Mesothelial cell of epicardium (in vitro differentiated cells): ENCODE results near the gene ELK4. TPM values are rescaled to one million over a fixed set of nuclear protein-coding genes. Genes with fewer than 3 reads are reported as not detected.

ENCODE experiments used
- DNase-seq, 2 experiments: peaks; one replicate each; pipeline ENCODE4 v3.0.0; 2021; ENCODE audit warnings: low spot score in 2 of 2; ENCODE audit not compliant: unreplicated experiment in 2 of 2
- H3K27ac Mint-ChIP-seq: 2 replicates; pipeline ENCODE4 v1.8.0; 2021; ENCODE audit warnings: mixed read lengths
- H3K27me3 Mint-ChIP-seq: 2 replicates; pipeline ENCODE4 v1.8.0; 2021; ENCODE audit warnings: low read depth, mixed read lengths
- H3K36me3 Mint-ChIP-seq: 2 replicates; pipeline ENCODE4 v1.8.0; 2021; ENCODE audit warnings: mixed read lengths
- H3K4me1 Mint-ChIP-seq: 2 replicates; pipeline ENCODE4 v1.8.0; 2021; ENCODE audit warnings: mixed read lengths
- H3K4me3 Mint-ChIP-seq: 2 replicates; pipeline ENCODE4 v1.8.0; 2021; ENCODE audit warnings: mild to moderate bottlenecking, moderate library complexity, mixed read lengths
- H3K9me3 Mint-ChIP-seq: 2 replicates; pipeline ENCODE4 v1.8.0; 2021; ENCODE audit warnings: mixed read lengths
- total RNA-seq: library from RNA; stranded (reverse); gene quantifications from 3 replicates; pipeline ENCODE4 v1.2.1, GENCODE V29; 2021
- TF ChIP-seq, protein P1 (sequence below): fragments of 200-600 bp; sonication (generic); IDR thresholded peaks from one replicate; pipeline ENCODE4 v1.5.0; 2021; ENCODE audit warnings: antibody characterized with exemption; ENCODE audit not compliant: unreplicated experiment

ELK4 gene
- total RNA-seq, 1 donor from 2014 or later, result 36.8 TPM

GRCh38 chr1:205662135-205662738, 30.4 kb upstream of the ELK4 start:
- no peak for DNase-seq
- peaks cover 9% of the 10 kb centered on the region for H3K4me1 Mint-ChIP-seq
- no peaks in the 10 kb centered on the region for H3K9me3 Mint-ChIP-seq
- no peak overlapping the region for H3K27ac Mint-ChIP-seq
- H3K36me3 Mint-ChIP-seq, result no peaks in the 10 kb centered on the region
- TF ChIP-seq, protein P1, sequence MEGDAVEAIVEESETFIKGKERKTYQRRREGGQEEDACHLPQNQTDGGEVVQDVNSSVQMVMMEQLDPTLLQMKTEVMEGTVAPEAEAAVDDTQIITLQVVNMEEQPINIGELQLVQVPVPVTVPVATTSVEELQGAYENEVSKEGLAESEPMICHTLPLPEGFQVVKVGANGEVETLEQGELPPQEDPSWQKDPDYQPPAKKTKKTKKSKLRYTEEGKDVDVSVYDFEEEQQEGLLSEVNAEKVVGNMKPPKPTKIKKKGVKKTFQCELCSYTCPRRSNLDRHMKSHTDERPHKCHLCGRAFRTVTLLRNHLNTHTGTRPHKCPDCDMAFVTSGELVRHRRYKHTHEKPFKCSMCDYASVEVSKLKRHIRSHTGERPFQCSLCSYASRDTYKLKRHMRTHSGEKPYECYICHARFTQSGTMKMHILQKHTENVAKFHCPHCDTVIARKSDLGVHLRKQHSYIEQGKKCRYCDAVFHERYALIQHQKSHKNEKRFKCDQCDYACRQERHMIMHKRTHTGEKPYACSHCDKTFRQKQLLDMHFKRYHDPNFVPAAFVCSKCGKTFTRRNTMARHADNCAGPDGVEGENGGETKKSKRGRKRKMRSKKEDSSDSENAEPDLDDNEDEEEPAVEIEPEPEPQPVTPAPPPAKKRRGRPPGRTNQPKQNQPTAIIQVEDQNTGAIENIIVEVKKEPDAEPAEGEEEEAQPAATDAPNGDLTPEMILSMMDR, result no peak
- H3K4me3 Mint-ChIP-seq, result no peak overlapping the region
- no peaks in the 10 kb centered on the region for H3K27me3 Mint-ChIP-seq

DNA sequence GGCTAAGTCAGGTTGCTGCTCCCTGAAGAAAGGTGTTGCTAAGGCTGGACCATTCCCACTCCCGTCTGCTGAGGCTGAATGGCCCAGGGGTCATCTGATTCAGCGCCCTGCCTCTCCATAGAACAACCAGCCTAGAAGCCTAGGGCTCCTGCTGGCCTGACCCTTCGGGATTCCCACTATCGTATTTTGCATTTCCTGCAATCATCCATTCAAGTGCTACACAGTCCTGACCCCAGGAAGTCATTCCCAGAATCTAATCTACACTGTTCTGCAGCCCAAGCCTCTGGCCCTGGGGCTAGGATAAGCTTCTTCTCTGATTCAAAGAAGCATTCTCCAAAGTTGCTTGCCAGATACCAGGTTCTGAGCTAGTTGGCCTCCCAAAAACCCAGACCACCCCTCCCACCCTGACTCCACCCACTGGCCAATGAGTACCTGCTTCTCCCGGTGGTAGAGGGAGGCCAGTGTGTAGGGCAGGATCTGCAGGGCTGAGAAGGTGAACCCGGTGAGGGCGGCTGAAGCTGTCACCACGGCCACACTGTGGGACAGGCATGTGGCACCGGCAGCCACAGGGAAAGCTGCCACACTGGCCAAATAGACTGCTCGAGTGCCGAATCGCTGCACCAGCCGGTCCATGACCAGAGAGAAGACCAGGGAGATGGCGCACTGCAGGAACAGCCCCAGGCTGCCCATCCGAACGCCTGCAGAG, 29.8 kb upstream of the ELK4 start:
- Mint-ChIP-seq H3K4me1 (peaks cover 9% of the 10 kb centered on the region), H3K4me3 (no peak overlapping the region), H3K36me3 (no peaks in the 10 kb centered on the region), H3K27me3 (no peaks in the 10 kb centered on the region), H3K27ac (no peak overlapping the region), H3K9me3 (no peaks in the 10 kb centered on the region)
- TF ChIP-seq, protein P1, result no peak
- no peak for DNase-seq

DNA sequence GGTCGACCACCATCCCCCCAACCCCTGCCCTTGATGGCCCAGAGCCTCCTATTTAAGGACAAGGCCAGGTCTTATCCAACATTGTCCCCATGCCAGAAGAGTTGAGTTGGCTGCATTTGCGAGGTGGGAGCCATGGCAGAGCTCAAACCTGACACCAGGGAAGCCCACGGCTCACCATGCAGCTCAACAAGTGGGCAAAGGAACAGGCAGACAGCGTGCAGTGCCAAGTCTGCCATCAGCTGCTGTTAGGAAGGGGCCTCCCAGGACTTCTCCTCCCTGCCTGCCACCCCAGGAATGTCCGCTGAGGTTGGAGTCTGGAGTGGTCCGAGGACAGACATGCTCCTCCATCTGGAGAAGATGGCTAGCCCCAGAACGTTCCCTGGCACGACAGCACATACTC, 28.6 kb upstream of the ELK4 start:
- no peaks in the 10 kb centered on the region for H3K9me3 Mint-ChIP-seq

GRCh38 chr1:205658943-205659581, 27.3 kb upstream of the ELK4 start:
- TF ChIP-seq, protein P1, result peak; percentile 81
- H3K36me3 Mint-ChIP-seq, result no peaks in the 10 kb centered on the region

More for the DNA sequence above, 28.6 kb upstream of the ELK4 start:
- Mint-ChIP-seq H3K4me1 (peaks cover 5% of the 10 kb centered on the region), H3K4me3 (no peak overlapping the region), H3K27me3 (no peaks in the 10 kb centered on the region), H3K36me3 (no peaks in the 10 kb centered on the region), H3K27ac (no peak overlapping the region)
- no peak for DNase-seq
- TF ChIP-seq, protein P1, result no peak

DNA sequence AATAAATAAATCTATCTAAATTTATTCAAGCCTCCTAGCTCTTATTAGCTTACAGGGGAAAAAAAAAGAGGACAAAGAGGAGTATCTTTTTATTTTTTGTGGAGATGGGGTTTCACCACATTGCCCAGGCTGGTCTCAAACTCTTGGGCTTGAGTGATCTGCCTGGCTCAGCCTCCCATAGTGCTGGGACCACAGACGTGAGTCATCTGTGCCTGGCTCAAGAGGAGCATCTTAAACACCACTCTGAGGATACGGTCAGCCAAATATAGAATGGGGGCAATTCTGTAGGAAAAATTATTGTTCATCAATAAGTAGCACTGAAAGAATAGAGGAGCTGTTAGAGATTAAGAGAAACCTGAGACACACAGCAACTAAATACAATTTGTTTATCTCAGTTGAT, 24.4 kb upstream of the ELK4 start:
- TF ChIP-seq, protein P1, result no peak
- no peak overlapping the region for H3K4me3 Mint-ChIP-seq
- no peaks in the 10 kb centered on the region for H3K9me3 Mint-ChIP-seq
- no peak overlapping the region for H3K27ac Mint-ChIP-seq
- no peak for DNase-seq
- H3K27me3 Mint-ChIP-seq, result no peaks in the 10 kb centered on the region
- peaks cover 3% of the 10 kb centered on the region for H3K4me1 Mint-ChIP-seq
- no peaks in the 10 kb centered on the region for H3K36me3 Mint-ChIP-seq

More at GRCh38 chr1:205658943-205659581, 27.3 kb upstream of the ELK4 start:
- DNase-seq, result peak; percentile 63 to 82
- H3K4me1 Mint-ChIP-seq, result peaks cover 3% of the 10 kb centered on the region
- H3K27ac Mint-ChIP-seq, result no peak overlapping the region
- no peaks in the 10 kb centered on the region for H3K27me3 Mint-ChIP-seq
- H3K4me3 Mint-ChIP-seq, result no peak overlapping the region
- H3K9me3 Mint-ChIP-seq, result no peaks in the 10 kb centered on the region
